NCI-H2227 (cell line): ENCODE data around the gene SFMBT2.

Experiments
- DNase-seq: peaks from one replicate; lab custom pipeline; 2025; ENCODE audit not compliant: unreplicated experiment; lab: John Stamatoyannopoulos, UW

The SFMBT2 gene

DNA sequence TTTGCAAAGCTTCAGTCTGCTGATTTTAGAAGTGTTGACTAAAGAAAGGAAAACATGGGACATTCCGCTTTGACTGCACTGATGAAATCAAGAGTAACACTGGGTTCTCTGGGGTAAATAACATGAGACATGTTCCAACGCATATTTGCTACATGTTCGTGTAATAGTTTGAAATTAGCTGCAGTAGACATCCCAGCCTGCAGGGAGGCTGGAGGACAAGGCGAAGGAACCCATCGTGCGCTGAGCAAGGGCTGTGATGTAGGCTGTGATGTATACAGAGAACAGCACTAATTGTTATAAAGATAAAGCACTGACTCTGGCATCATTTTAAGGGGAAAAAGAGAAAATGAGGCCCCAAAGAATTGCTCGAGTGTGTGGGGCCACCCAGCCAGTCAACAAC lies 40.3 kb downstream of the SFMBT2 start:
- DNase-seq, result no peak

DNA sequence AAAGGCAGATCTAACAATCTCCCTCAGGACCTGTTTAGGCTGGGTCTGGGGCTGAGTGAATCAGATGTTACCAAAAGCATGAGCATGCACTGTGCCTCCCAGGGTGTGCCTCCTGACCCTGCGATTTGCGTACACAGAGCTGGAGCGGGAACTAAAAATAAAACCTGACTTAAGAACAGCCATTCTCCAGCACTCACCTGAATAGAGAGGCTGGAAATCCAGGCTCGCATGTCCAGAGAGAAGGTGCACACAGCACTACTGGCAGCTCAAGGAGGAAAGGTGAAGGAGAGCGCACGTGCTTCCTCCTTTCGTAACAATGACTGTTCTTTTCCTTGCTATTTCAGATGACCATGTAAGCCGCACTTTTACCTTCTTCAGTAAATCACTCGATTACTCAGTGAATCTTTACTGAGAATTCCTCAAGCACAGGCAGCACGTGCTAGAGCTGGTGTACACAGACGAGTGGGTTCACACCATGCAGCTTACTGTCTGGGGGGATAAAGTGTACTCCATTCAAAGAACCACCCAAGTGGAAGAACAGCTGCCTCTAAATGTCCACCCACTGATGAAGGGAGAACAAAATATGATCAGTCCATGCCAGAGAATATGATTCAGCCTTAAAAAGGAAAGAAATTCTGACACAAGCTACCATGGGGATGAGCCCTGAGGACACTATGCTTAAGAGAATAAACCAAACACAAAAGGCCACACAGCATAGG lies 45.6 kb downstream of the SFMBT2 start:
- no peak for DNase-seq

DNA sequence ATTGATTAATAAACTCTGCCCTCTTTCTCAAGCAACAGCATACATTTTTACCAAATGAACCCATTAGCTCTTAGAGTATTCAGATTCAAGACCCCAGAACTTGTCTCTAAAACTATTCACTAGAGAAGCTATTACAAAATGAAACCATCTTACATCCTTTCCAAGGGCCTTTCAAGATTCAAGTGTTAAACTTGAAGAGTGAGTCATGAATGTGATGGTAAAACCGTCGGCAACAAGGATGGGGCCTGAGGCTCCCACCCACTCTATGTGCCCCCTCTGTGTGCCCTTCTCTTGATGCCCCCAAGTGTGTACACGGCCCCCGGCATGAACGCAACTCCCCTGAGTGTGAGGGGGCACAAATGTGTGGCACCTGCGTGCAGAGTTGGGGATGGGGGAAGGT lies 46.4 kb downstream of the SFMBT2 start:
- DNase-seq, result no peak

DNA sequence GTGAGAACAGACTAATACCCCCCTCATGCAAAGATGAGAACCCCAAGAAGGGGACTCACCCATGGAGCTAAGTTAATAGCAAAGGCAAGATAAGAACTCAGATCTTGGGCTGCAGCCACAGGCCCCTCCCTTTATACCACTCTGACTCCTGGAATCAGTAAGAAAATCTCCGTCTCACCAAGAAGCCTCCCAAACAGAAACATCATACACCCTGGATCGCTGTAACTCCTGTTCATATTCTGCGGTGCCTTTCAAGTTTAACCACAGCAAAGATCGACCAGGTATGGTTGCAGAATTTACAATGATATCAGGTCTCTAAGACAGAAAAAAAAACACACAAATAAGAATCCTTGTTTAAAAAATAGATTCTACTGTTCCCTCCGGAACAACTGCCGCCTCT lies 47.1 kb downstream of the SFMBT2 start:
- no peak for DNase-seq

DNA sequence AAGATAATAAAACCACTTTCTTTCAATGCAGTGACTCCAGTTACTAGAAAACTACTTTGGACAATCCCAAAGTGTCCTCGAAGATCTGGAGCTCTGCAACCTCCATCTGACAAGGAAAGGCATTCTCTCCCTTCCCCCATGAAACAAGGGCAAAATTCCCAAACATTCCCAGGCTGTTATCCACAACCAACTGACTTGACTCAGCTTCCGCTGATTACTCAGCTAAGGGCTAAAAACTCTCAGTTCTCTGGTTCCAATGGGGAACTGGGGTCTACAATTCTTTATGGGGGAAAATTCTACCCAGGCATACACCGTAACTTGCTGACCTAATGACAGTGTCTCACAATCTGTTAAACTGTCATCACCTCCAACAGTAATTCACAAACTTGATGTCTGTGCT lies 48.4 kb downstream of the SFMBT2 start:
- DNase-seq, result no peak

DNA sequence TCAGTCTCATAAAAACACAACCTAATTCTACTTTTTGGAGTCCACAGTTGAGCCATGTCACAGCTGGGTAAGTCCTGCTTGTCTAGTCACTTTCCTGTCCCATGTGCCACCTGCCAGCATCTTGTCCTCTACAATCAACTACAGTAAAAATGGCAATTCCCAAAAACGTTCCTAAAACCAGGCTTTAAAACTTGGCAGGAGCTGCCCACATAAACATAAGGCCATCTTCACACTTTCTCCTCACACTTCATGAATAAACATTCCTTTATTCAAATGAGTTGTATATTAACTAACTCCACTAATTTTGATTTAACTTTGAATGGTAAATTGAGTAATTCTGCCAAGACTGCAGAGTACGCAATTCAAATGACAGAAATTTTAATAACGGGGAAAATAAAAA lies 49.5 kb downstream of the SFMBT2 start:
- DNase-seq, result no peak

DNA sequence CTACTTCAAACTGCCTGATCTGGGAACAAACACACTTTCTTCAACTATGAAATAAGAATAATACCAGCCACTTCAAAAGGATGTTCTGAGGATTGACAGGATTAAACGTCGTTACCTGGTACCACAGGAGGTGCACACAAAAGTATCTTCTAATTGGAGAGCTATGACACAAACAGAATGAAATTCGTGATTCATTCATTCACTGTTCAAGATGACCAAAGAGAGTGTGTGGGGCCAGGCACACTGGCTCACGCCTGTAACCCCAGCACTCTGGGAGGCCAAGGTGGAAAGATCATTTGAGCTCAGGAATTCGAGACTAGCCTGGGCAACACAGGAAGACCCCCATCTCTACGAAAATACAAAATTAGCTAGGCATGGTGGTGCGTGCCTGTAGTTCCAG lies 50.9 kb downstream of the SFMBT2 start:
- no peak for DNase-seq

DNA sequence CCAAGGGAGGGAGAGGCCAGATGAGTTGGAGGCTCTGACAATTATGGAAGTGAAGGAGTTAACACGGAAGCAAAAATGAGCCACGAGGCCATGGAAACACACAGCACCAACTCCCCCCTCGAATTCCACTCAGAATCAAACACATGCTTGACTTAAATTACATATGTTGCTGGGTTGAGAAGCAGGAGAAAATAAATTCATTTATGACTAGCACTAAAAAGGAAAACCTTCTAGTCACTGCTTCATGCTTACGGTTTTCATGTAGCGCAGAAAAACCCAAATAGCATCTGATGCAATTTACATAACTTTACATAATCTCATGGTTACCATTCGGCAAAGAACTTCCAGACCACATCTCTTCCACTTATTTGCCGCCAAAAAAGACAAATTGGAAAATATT lies 51.5 kb downstream of the SFMBT2 start:
- DNase-seq, result no peak

DNA sequence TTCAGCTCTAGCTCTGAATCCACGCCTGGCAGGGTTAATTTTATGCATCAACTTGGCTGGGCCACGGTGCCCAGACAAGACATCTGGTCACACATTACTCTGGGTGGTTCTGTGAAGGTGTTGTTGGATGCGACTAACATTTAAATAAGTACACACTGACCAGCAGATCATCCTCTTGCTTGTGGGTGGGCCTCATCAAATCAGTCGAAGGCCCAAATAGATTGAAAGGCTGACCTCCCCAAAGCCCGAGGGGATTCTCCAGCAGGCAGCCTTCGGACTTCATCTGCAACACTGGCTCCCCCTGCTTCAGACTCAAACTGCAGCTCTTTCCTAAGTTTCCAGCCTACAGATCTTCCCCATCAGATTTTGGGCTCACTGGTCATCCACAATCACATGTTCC lies 53.6 kb downstream of the SFMBT2 start:
- DNase-seq, result no peak

DNA sequence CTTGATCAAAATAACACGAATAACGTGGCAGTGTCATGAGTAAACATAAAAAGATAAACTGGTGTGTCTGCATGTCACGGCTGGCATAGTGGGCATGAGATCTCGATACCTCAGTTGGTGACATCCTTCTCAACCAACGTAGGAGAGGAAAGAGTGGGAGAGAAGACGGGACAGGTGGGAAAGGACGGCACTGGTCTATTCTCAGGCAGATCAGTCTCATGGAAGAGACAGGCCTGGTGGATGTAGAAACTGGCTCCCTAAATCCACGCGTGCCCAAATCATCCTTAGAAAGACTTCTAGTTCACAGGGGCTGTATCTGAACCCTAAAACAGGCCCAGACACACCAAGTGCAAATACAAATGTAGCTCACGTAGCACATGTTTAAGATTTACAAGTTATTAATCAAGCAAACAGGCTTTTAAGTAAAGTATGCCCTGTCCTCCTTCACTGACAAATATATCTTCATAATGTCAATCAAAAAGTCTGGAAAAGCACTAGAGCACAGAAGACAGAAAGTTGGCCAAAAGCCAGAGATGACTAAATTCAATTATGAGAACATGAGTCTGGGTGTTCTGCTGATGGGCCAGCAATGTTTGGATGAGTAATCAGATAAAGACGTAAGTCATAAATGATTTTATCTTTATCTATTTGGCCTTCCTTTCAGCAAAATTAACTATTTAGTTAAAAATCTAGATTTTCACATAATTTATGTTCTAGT lies 56.3 kb downstream of the SFMBT2 start:
- DNase-seq, result no peak

DNA sequence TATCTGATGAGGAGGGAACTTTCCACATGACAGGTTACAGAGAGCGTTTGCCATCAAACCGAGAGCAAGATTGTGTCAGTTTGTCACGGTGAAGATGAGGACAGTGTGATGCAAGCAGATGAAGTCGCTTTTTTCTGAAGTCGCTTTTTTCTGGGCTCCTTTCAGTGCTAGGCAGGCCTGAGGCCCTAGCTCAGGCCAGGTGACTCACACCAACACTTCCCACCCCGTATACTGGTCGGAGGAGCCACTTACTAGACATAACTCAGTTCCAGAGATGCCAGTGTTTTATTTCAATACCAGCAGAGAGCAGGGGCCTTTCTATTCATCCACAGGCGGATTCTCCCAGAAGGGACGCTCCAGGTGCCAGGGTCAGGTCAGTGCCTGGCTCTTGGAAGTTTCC lies 58.9 kb downstream of the SFMBT2 start:
- DNase-seq, result no peak

DNA sequence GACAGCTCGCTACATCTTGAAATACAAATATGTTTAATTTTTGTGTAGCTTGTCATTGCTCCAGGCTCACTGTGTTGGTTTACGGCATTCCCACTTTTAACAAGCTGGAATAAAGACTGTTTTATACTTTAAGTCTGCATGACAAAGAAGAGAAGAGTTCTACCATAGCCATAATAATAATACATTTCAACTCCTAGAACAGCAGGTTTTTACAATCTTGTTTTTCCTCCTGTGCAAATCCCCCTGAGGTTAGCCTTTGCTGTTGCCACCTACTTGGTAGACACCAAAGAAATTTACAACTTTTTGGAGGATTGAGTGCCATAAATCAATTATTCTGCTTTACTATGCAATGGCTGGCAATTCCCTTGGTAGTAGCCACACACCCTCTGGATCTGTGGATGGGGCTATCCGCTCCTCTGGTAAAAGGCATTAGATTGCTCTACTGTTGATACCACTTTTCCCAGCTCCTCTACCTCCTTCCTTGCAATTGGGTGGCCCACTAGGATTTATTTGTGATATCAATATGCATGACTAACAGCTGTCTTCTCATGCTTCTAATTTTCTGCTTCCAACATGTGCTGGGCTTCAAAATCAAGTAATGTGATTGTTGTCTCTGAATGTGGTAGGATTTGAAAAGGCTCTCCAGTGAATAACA lies 60.2 kb downstream of the SFMBT2 start:
- no peak for DNase-seq

DNA sequence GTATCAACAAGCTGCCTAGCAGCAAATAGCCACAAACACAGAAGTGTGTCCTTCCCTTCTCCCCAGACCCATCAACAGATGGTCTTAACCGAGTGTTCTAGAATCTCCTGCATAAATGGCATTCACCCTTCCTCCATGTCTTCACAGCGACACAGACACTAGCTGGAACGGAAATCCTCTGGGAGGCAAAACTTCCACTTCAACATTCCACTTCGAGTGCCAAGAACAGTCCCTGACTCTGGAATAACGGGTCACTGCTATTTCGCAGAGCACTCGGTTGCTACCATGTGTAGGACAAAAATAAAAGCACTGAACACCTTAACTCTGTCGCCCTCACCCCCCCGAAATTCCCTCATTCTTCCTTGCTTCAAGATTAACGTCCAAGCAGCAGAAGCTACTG lies 65.1 kb downstream of the SFMBT2 start:
- no peak for DNase-seq

DNA sequence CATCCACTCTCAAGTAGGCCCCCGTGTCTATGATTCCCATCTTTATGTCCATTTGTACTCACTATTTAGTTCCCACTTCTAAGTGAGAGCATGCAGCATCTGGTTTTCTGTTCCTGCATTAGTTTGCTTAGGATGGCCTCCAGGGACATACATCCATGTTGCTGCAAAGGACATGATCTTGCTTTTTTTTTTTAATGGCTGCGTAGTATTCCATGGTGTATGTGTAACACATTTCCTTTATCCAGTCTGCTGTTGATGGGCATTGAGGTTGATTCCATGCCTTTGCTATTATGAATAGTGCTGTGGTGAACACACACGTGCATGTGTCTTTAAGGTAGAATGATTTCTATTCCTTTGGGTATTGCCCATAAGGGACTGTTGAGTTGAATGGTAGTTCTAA lies 67.8 kb downstream of the SFMBT2 start:
- DNase-seq, result no peak

DNA sequence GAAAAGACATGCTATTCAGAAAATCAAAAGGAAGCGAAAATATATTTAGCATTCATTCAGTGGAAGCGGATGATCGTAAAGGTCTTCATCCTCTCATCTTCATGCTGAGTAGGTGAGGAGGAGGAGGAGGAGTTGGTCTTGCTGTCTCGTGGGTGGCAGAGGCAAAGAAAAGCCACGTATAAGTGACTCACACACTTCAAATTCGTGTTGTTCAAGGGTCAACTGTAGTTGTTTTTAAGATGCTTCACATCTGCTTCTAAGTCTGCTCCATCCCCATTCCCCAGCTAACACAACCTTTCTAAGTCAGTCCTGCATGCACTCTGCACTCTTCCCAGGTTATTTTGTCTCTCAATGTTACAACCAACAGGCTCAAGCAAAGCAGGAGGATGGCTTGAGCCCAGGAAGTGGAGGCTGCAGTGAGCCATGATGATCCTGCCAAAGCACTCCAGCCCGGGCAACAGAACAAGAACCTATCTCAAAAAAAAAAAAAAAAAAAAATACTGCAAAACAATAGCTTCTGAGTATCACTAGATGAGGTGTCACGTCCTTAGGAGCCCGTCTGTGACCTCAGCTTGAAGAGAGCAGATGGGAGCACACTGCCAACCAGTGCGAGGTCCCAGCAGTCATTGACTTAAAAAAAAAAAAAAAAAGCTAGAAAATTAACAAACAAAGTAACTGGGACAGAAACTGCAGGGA lies 70.5 kb downstream of the SFMBT2 start:
- DNase-seq, result no peak

DNA sequence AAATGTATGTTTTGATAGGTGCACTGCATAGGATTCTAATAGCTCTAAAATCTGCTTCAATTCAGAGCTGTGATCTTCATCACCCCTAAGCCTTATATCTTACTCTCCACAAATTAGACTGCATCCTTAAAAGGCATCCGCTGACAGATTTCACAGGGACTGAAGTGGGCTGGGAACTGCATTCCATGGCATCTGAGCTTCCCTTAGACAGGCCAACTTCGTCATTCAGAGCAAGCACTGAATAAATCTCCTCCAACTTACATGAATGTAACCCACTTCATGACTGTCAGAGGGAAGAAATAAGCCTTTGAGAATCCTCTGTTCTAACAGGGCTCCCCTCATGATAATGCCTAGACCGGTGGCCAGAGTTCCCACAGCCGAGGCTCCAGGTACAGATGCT lies 71.3 kb downstream of the SFMBT2 start:
- DNase-seq, result no peak

DNA sequence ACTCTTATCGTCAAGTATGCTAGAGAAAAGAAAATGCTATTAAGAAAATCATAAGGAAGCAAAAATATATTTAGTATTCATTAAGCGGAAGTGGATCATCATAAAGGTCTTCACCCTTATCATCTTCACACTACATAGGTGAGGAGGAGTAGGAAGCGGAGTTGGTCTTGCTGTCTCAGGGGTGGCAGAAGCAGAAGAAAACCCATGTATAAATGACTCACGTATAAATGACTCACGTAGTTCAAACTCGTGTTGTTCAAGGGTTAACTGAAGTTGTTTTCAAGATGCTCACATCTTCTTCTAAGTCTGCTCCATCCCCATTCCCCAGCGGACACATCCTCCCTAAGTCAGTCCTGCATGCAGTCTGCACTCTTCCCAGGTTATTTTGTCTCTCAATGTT lies 72.4 kb downstream of the SFMBT2 start:
- no peak for DNase-seq

DNA sequence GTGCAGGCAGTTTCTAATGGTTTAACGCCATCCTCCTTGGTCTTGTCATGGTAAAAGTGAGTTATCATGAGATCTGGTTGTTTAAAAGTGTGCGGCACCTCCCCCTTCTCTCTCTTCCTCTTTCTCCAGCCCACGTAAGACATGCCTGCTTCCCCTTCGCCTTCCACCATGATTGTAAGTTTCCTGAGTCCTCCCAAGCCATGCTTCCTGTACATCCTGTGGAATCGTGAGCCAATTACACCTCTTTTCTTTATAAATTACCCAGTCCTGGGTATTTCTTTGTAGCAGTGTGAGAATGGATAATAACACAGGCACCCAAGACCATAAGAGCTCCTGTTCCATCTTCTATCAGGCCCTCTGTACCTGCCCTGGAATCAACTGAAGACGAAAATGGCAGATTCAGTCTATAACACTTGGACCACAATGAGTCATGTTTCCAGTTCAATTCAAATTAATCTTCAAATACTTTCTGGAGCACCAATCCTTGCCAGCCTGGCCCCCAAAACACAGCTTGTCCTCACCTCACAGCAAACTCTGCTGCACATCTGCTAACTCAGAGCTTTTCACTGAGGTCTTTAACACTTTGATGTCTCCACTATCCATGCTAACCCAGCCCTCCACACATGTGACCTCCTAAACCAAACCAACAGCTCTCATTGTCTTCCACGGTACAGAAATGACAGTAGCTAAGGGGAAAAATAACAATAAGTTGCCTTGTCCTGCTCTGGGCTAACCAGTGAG lies 73.2 kb downstream of the SFMBT2 start:
- DNase-seq, result no peak

DNA sequence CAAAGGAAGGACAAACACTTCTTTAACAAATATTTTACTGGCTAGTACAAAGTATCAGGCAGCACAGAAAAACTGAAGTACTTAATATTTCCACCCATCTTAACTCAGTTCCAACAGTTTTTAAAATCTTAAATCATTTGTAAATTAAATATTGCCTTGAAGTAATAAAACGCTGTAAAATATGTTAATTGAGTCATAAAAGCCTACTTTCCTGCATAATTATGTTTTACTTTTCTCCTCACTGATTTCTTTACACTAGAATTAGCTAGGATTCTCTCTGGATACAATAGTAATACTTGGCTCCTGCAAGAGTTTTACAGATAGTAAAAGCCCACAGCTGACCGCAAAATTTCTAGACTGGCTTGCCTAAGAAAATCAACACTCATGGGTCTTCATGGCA lies 74.9 kb downstream of the SFMBT2 start:
- no peak for DNase-seq

DNA sequence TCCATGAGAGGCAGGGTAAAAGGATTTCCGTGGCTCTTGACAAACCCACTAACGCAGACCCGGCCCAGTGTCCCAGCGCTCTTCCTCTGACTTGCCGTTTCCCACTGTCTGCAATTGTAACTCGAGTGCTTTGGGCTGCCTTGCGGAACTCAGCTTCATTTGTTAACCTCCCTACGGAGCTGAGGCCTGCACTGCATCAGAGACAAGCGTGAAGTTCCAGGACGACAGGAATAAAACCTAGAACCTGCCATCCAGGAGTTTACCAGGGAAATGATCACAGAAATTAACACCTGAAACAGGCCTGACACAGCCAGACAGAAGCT lies 76.2 kb downstream of the SFMBT2 start:
- DNase-seq, result no peak

DNA sequence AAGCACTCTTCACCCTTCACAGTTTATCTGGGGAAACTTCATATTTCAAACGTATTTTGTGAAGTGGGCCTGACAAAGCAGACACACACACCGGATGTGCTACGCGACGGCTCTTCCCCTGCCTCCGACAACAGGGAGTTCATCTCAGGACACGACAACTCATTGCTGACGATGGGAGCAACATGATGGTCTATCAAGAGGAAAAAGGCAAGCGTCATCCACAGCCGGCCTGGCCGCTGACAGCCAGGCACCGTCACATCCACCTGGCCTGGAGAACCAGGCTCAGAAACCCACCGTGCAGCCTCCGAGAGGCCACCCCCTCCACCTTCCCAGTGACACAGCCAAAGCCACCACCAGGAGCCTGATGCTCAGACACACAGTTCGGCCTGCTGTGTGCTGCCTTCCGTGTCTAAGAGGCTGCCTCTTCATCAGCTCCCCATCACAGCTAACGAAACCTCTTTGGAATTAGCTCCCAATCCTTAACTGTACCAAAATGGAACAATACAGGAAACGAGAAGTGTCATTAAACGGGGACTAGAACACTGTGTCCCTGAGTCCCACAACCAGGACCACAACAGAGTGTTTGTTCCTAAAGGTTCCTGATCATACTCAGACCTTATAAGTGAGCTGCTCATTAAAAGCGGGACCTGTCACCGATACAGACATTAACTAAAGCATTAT lies 76.7 kb downstream of the SFMBT2 start:
- no peak for DNase-seq
